HG03066 (cell line): Measurements from ENCODE around the gene XPO6.

Source experiments
- ATAC-seq: cut with Tn5 transposase; IDR thresholded peaks from one replicate; pipeline ENCODE4 v1.9.1; 2021; ENCODE audit warnings: low read depth; ENCODE audit not compliant: unreplicated experiment

Gene XPO6

GRCh38 chr16:28161626-28162025 lies 50.1 kb downstream of the XPO6 start:
- no peak for ATAC-seq

DNA sequence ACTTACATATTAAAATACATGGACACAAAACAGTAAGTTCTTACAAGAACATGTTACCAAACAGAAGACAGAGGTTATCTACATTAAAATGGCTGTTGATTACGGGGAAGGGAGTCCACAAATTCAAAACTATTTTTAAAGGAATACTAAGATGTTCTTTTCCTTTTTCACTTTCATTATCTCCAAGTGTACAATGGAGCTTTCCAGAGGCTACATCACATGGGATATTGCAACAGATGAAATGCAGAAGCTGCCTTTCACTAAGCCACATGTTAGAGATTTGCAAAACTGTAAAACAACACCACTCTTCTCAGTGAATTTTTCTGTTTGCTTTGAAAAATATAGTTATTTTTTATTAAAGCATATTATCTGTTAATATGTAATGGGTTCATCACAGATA lies 53.6 kb downstream of the XPO6 start:
- no peak for ATAC-seq

DNA sequence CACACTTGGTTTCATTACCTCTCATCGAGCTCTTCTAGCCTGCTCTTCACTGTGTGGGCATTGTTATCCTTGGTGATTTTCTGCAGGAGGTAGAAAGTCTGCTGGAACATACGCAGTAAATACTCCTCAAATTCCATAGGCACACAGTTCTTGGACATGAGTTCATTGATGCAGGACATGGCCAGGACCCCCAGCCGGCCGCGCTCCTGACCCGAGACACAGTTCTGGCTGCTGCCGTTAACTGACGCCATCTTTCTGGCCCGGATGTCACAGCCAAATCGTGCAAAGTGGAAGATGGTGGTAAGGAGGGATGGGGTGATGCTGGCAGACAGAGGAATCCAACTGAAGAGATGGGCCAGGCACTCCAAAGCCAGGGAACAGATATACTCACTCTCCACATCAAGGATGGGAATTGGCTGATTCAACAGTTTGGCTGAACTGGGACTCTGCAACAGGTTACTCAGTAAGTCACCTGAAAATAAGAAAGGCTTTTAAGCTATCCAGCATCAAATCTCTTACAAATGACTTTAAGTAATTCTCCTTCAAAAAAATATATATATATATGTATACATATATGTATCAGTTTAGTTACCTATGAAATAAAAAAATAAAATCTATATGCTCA lies 55.6 kb downstream of the XPO6 start:
- ATAC-seq = no peak

DNA sequence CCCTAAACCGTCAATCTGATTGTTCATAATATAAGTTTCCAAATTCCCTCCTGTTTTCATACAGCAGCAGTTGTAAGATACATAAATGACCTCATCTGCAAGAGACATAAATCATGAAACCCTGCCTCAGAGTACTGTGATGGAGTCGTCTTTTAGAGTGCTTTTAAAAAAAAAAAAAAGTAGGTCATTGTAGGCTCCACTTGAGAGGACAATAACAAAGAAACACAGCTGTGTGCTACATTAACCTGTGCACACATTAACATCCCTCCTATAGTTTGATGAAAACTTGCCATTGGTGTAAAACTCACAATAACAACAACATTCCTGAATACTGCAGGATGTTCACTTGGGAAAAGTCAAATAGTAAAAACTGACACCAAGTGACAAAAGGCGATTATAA lies 56.5 kb downstream of the XPO6 start:
- ATAC-seq = no peak

- ATAC-seq = no peak
Observed at GRCh38 chr16:28151180-28151579, 60.6 kb downstream of the XPO6 start.

DNA sequence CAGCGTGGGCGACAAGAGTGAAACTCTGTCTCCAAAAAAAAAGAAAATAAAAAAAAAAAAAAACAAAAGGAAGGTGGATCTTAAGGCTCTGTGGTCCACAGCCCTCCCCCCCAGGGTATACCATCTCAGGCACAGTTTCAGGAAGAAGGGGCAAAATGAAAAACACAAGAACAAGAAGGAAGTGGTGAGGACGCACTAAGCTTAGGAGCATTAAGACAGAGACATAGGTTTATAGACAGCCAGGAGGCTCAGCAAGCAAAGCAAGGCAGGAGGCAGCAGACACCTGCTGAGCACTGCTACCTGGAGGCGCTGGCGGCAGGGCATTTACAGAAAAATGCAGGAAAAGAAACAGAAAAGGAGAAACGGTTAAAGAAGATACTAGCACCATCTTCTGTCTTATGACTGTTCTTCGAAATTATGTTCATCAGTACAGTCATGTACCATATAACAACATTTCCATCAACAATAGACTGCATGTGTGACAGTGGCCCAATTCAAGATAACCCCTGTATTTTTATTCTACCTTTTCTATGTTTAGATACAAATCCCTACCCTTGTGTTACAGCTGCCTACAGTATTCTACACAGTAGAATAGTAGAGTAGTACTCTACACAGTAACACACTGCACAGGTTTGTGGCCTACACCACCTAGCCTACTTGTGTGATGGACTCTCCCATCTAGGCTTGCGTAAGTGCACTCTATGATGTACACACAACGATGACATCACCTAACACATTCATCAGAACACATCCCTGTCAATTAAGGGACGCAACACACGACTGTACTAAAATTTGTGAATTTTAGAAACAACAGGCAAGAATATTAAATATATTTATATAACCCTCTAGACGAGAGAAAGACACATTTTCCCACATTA lies 62.5 kb downstream of the XPO6 start:
- ATAC-seq = no peak

GRCh38 chr16:28146536-28146935 lies 65.2 kb downstream of the XPO6 start:
- no peak for ATAC-seq

- ATAC-seq = no peak
Observed at GRCh38 chr16:28145796-28146195, 66.0 kb downstream of the XPO6 start.

DNA sequence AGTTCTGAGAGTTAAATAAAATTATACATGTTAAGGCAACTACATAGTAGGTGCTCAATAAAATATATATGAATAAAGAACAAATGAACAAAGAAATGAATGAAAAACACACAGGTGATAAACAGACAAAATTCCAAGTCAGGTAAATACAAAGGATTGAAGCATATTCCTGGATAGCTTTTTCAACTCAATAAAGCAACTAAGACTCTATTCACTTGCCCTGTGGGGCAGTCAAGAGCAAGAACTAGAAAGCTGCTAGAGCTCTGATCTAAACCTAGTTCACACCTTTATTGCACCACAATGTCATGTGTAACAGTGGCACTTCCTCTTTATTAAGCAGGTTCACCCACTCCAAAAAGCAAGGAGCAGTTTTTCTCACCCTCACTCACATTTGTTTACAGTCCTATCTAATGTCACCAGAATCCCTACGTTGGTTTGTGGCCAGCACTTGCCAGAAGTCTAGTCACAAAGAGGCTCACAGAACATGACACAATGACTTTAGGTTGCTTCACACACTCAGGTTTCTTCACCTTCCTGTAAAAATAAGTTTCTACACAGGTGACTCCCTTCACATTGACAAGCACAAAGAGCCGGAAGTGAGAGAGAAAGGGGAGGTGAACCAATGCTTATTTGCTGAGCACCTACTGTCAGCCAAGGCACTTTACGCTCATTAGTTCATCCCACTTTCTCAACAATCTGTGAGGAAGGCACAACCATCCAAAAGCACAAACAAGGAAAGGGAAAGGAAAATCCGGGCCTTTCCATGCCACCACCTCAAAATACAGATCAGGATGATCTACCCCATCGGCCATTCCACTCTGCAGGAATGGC lies 70.8 kb downstream of the XPO6 start:
- peak; percentile 64 for ATAC-seq

DNA sequence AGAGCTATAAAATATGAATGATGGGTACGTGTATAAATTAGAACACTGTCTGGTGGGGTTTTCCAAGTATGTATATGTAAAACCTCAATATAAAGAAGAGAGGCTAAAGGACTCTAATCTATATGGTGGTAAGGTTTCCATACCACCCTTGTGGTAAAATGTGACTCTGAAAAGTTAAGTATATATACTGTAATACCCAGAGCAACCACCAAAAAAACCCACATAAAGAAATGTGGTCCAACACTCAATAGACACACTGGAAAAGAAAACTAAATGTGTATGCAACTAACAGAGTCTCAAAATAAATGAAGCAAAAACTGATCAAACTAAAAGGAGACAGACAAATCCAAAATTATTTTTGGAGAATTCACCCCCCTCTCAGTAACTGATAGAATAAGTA lies 72.2 kb downstream of the XPO6 start:
- ATAC-seq = no peak

GRCh38 chr16:28136751-28137434 lies 74.9 kb downstream of the XPO6 start:
- ATAC-seq = no peak

GRCh38 chr16:28133666-28134065 lies 78.1 kb downstream of the XPO6 start:
- no peak for ATAC-seq

DNA sequence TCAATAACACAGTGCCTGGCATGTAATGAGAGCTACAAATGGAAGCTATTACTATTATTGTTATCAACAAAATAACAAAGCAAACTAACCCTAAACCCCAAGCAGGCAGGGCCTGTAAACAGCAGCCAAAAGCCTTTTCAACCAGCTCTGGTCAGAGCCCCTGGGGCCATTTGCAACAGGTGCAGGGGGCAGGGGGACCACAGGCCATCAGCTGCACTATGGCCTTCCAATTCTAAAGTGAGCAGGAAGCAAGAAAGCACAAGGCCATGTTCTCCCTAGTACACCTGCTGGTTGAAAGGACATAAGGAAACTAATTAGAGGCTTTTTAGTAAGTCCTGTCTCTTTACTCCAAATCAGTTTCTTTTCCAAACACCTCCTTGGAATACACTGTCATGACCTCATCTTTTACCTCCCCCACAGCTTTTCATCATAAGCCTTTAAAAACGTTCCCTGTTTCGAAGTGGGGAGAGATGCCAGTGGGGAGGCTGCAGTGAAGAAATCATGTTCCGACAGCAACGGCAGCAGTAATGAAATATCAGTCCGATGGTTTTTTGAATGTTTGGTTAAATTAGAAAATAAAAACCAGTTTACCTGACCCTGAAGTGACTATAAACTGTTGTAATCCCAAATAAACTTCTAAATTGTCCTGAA lies 79.9 kb downstream of the XPO6 start:
- ATAC-seq = no peak

DNA sequence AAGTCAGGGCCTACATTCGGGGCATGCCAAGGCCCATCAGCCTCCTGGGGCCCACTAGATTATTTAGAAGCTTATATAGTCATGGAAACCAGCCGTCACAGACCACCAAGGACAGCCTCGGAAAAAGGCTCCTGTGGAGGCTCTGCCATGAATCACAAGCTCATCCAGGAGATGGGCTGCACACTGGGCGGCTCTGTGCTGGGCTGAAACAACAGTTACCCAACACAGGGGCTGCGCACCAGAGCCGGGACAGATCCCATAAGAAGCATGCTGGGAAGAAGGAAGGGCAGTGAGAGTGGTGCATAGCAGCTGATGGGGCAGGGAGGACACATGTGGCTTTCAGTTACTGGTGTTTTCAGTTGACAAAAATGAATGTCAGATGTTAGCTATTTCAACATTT lies 80.6 kb downstream of the XPO6 start:
- no peak for ATAC-seq

DNA sequence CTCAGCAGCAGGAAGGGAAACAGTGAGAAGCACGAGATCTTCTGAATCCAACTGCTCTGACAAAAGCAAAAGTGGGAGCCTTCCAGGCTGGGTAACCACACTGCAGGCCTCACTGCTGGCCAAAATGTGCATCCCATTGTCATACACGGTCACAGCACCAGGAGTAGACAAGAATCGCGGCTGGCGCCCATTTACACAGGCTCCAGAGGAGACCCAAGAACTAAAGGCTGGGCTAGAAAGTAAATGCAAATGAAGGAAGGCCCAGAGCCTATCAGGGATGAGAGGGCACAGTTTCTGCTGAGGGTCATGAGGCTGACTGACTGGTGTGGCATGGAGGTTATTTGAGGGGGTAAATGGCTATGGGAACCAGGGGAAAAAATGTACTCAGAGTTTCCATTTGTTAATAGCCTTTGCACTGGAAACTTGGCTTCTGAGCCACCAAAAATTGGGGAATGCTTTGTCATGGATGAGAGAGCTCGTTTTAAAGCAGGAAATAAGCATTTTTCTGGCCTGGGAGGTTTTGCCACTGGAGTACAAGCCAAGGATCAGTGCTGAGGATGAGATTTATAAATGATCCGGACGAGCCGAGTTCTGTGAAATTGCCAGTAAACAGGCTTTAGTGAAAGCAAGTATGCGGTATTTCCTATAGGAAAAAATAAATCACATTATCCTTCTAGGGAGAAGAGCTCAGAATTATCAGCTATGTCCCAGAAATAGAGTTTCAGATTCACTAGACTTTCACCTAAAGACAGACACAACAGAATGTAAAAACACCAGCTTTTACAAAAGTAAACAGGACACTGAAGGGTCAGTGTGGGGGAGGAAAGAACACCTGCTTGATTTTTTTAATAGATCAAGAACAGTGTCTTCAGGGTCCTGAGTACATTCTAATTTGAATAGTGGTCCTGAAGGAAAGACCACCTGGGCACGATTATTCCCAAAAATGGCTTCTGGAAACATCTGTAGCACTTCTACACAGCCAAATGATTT lies 81.4 kb downstream of the XPO6 start:
- no peak for ATAC-seq

DNA sequence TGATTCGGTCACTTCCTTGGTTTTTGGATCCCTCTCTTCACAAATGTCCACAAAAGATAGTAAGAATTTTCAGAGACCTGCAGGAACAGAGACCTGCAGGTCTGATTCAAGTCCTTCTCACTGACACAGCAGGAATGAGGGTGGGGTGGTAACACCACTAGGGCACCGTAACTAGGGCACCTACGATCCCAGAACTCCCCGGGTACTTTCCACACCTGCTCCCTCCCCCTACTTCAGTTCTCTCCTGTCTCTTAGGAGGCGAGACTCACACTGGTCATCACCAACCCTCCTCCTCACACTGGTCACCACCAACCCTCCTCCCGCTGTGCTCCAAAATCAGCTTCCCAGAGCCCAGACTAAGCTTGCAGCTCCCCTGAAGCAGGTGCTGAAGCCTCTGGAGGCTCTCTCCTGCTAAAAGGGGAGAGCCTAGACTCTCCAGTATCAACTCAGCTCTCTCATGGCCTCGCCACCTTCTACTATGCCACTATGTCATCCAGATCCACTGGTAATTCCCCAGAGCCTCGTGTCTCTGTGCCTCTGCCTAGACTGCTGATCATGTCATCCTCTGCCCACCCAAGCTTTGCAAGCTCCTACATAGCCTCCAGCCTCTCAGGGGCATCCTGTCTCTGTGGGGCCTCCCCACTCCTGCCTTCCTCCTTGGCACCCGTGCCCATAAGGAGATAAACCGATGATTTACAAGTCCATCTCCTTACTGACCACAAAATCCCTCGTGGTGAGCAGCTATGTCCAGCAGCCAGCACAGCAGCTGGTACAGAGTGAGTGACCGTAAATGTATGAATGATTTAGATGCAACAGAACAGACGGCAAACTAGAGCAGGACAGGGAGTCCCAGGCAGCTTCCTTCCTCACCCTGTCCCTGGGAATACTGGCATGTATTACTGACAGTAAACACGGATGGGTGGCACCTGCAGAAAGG lies 84.8 kb downstream of the XPO6 start:
- ATAC-seq = no peak

- no peak for ATAC-seq
Observed at GRCh38 chr16:28125592-28125991, 86.2 kb downstream of the XPO6 start.

GRCh38 chr16:28121527-28121926 lies 90.2 kb downstream of the XPO6 start:
- ATAC-seq = no peak
